Esophagus muscularis mucosa (tissue), 4 donors: ENCODE data around the gene ZFYVE28.

Experiments
- EP300 ChIP-seq: sonication (generic); formaldehyde crosslinking; IDR thresholded peaks from one replicate; pipeline ENCODE4 v1.6.1; 2017; ENCODE audit warnings: antibody characterized with exemption
- POLR2A ChIP-seq: fragments of 450-650 bp; IDR thresholded peaks from one replicate; pipeline ENCODE4 v1.6.1; 2017; ENCODE audit warnings: antibody characterized with exemption, moderate library complexity, mild to moderate bottlenecking, low read depth
- POLR2AphosphoS5 ChIP-seq, 2 donors: sonication (generic); formaldehyde crosslinking; IDR thresholded peaks; one replicate each; pipeline ENCODE4 v1.6.1; 2017; ENCODE audit warnings: antibody characterized with exemption in 2 of 2
- TF ChIP-seq, protein P1 (sequence below), 3 experiments: fragments of 200-600 bp in 2 of 3; fragments of 450-650 bp in 1 of 3; sonication (generic) in 2 of 3; IDR thresholded peaks; one replicate each; pipeline ENCODE4 v1.5.1; 2017 to 2019; ENCODE audit warnings: antibody characterized with exemption in 3 of 3, mild to moderate bottlenecking in 2 of 3, moderate library complexity in 1 of 3

DNA sequence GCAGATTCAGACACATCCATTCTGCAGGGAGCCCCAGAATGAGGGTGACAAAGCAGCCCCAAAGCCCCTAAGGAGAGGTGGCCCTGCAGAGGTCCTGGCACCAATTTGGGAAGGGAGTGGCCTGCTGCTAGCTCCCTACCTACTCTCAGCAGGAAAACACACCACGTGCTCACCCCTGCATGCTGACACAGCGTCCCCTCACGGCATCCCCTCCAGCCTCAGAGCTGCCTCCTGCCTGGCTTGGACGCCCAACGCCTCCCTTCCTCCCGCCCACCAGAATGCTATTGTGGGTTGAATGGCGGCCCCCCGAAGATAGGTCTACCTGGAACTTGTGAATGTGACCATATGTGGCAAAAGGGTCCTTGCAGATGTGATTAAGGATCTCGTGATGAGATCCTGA, 28.8 kb downstream of the ZFYVE28 start:
- TF ChIP-seq POLR2A (no peak), POLR2AphosphoS5 (IDR thresholded peaks at IDR 0.05) (no peak), EP300 (no peak)
- TF ChIP-seq, protein P1, sequence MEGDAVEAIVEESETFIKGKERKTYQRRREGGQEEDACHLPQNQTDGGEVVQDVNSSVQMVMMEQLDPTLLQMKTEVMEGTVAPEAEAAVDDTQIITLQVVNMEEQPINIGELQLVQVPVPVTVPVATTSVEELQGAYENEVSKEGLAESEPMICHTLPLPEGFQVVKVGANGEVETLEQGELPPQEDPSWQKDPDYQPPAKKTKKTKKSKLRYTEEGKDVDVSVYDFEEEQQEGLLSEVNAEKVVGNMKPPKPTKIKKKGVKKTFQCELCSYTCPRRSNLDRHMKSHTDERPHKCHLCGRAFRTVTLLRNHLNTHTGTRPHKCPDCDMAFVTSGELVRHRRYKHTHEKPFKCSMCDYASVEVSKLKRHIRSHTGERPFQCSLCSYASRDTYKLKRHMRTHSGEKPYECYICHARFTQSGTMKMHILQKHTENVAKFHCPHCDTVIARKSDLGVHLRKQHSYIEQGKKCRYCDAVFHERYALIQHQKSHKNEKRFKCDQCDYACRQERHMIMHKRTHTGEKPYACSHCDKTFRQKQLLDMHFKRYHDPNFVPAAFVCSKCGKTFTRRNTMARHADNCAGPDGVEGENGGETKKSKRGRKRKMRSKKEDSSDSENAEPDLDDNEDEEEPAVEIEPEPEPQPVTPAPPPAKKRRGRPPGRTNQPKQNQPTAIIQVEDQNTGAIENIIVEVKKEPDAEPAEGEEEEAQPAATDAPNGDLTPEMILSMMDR (IDR thresholded peaks at IDR 0.05): no peak
